ENCODE data around the gene IPCEF1. TPM values are rescaled to one million over a fixed set of nuclear protein-coding genes. Genes with fewer than 3 reads are reported as not detected.

The IPCEF1 gene
- total RNA-seq, 3 donors from 2014 or later (not counting 1 experiment from before 2014, with no cell fraction given), result 31.4 to 53.2 (median 45.5) TPM

GRCh38 chr6:154228521-154228905 is 128.1 kb downstream of the IPCEF1 start:
- no peaks in the 10 kb centered on the region for H3K27me3 ChIP-seq (ENCODE audit: control insufficient read depth, insufficient read depth, low read length)
- peaks cover 66 to 69% of the 10 kb centered on the region in 2 donors for H3K4me1 Mint-ChIP-seq

GRCh38 chr6:154227862-154228520 is 128.6 kb downstream of the IPCEF1 start:
- Histone ChIP-seq H3K27me3 (ENCODE audit: control insufficient read depth, insufficient read depth, low read length) (no peaks in the 10 kb centered on the region), H3K4me1 (ENCODE audit: control insufficient read depth, insufficient read depth, low read length) (peaks cover 21% of the 10 kb centered on the region), H3K4me3 (ENCODE audit: low read length) (no peak overlapping the region), H3K9me3 (ENCODE audit: control insufficient read depth, insufficient read depth, low read length) (no peaks in the 10 kb centered on the region), H3K36me3 (ENCODE audit: control insufficient read depth, insufficient read depth, low read length) (peaks cover 2% of the 10 kb centered on the region), H3K27ac (ENCODE audit: low read length) (no peak overlapping the region)
- no peak for TF ChIP-seq CTCF (IDR thresholded peaks at IDR 0.05)
- Mint-ChIP-seq H3K4me1 (peaks cover 69 to 71% of the 10 kb centered on the region in 2 donors), H3K4me3 (no peak overlapping the region), H3K36me3 (peaks cover 2% of the 10 kb centered on the region), H3K27ac (peak overlapping the region; percentile 76 to 92), H3K27me3 (ENCODE audit: low read depth in 2 of 2) (no peaks in the 10 kb centered on the region), H3K9me3 (no peaks in the 10 kb centered on the region)
- intact Hi-C loops (cut with micrococcal nuclease), result no loop called here
- DNase-seq, result no peak
- no peak for ATAC-seq
- 88% methylated on average over 6 of the region's 7 CpGs for WGBS (ENCODE audit: insufficient coverage)

More at GRCh38 chr6:154228521-154228905, 128.1 kb downstream of the IPCEF1 start:
- 89% methylated on average over 3 of the region's 4 CpGs for WGBS (ENCODE audit: insufficient coverage)
- Mint-ChIP-seq H3K36me3 (no peaks in the 10 kb centered on the region), H3K4me3 (no peak overlapping the region), H3K27me3 (ENCODE audit: low read depth in 2 of 2) (no peaks in the 10 kb centered on the region), H3K27ac (peak overlapping the region; percentile 76 to 92), H3K9me3 (no peaks in the 10 kb centered on the region)
- Histone ChIP-seq H3K4me1 (ENCODE audit: control insufficient read depth, insufficient read depth, low read length) (peaks cover 24% of the 10 kb centered on the region), H3K4me3 (ENCODE audit: low read length) (no peak overlapping the region), H3K27ac (ENCODE audit: low read length) (peak overlapping the region; percentile 11), H3K9me3 (ENCODE audit: control insufficient read depth, insufficient read depth, low read length) (no peaks in the 10 kb centered on the region), H3K36me3 (ENCODE audit: control insufficient read depth, insufficient read depth, low read length) (no peaks in the 10 kb centered on the region)
- DNase-seq (no peak), ATAC-seq (no peak)
- no peak for TF ChIP-seq CTCF (IDR thresholded peaks at IDR 0.05)
- intact Hi-C loops (cut with micrococcal nuclease), result no loop called here

- no peak overlapping the region for H3K4me3 ChIP-seq (ENCODE audit: low read length)
- no peaks in the 10 kb centered on the region for H3K9me3 ChIP-seq (ENCODE audit: control insufficient read depth, insufficient read depth, low read length)
- no peaks in the 10 kb centered on the region for H3K27me3 Mint-ChIP-seq (ENCODE audit: low read depth in 2 of 2)
- no peak overlapping the region for H3K27ac ChIP-seq (ENCODE audit: low read length)
- H3K4me1 ChIP-seq (ENCODE audit: control insufficient read depth, insufficient read depth, low read length), result peaks cover 20% of the 10 kb centered on the region
- intact Hi-C loops (cut with micrococcal nuclease), result no loop called here
- H3K4me1 Mint-ChIP-seq, result peaks cover 70 to 71% of the 10 kb centered on the region in 2 donors
- WGBS (ENCODE audit: insufficient coverage), result 98% methylated on average over 3 of the region's 3 CpGs
- H3K9me3 Mint-ChIP-seq, result no peaks in the 10 kb centered on the region
- H3K36me3 ChIP-seq (ENCODE audit: control insufficient read depth, insufficient read depth, low read length), result peaks cover 10% of the 10 kb centered on the region
- no peak for TF ChIP-seq CTCF (IDR thresholded peaks at IDR 0.05)
- DNase-seq, result no peak
- H3K27me3 ChIP-seq (ENCODE audit: control insufficient read depth, insufficient read depth, low read length), result no peaks in the 10 kb centered on the region
- H3K4me3 Mint-ChIP-seq, result no peak overlapping the region
- no peak for ATAC-seq
- H3K27ac Mint-ChIP-seq, result peak overlapping the region; percentile 31 to 34
- peaks cover 8% of the 10 kb centered on the region for H3K36me3 Mint-ChIP-seq
Measured at GRCh38 chr6:154226461-154226860, 130.1 kb downstream of the IPCEF1 start.

- Mint-ChIP-seq H3K27ac (peak overlapping the region; percentile 78 to 81), H3K4me3 (no peak overlapping the region), H3K27me3 (ENCODE audit: low read depth in 2 of 2) (no peaks in the 10 kb centered on the region), H3K36me3 (peaks cover 17% of the 10 kb centered on the region), H3K4me1 (peaks cover 50 to 63% of the 10 kb centered on the region in 2 donors), H3K9me3 (no peaks in the 10 kb centered on the region)
- Histone ChIP-seq H3K27me3 (ENCODE audit: control insufficient read depth, insufficient read depth, low read length) (no peaks in the 10 kb centered on the region), H3K36me3 (ENCODE audit: control insufficient read depth, insufficient read depth, low read length) (peaks cover 33% of the 10 kb centered on the region), H3K4me3 (ENCODE audit: low read length) (no peak overlapping the region), H3K4me1 (ENCODE audit: control insufficient read depth, insufficient read depth, low read length) (peaks cover 5% of the 10 kb centered on the region), H3K27ac (ENCODE audit: low read length) (no peak overlapping the region), H3K9me3 (ENCODE audit: control insufficient read depth, insufficient read depth, low read length) (no peaks in the 10 kb centered on the region)
- no peak for DNase-seq
- WGBS (ENCODE audit: insufficient coverage), result 94% methylated on average over 2 of the region's 2 CpGs
- no peak for TF ChIP-seq CTCF (IDR thresholded peaks at IDR 0.05)
- intact Hi-C loops (cut with micrococcal nuclease), result no loop called here
- ATAC-seq, result no peak
Measured at GRCh38 chr6:154223296-154223695, 133.3 kb downstream of the IPCEF1 start.
